Liver (tissue), 9 donors: ENCODE data around the gene MID1. TPM values are rescaled to one million over a fixed set of nuclear protein-coding genes. Genes with fewer than 3 reads are reported as not detected.

ENCODE experiments used
- DNase-seq: peaks from one replicate; pipeline ENCODE4 v3.0.0-alpha.2; 2017; ENCODE audit warnings: low spot score
- H3K27ac ChIP-seq, 2 donors: one replicate each; pipeline ENCODE4 v1.7.0; 2013; ENCODE audit warnings: inconsistent platforms in 2 of 2, low read length in 2 of 2, control low read depth in 1 of 2, low read depth in 1 of 2, mild to moderate bottlenecking in 1 of 2
- H3K27me3 ChIP-seq, 4 donors: one replicate each; pipeline versions ENCODE4 v1.6.1 to v1.7.0; 2013; ENCODE audit warnings: low read length in 3 of 4, inconsistent platforms in 1 of 4, mild to moderate bottlenecking in 1 of 4, moderate library complexity in 1 of 4; ENCODE audit not compliant: control insufficient read depth in 4 of 4, insufficient read depth in 4 of 4
- H3K36me3 ChIP-seq, 4 donors: one replicate each; pipeline versions ENCODE4 v1.6.1 to v1.7.0; 2013; ENCODE audit warnings: low read length in 3 of 4, mild to moderate bottlenecking in 3 of 4, low read depth in 1 of 4, moderate library complexity in 1 of 4; ENCODE audit not compliant: control insufficient read depth in 4 of 4, insufficient read depth in 3 of 4
- H3K4me1 ChIP-seq, 4 donors: one replicate each; pipeline versions ENCODE4 v1.6.1 to v1.7.0; 2013; ENCODE audit warnings: low read length in 3 of 4, mild to moderate bottlenecking in 3 of 4, moderate library complexity in 1 of 4; ENCODE audit not compliant: control insufficient read depth in 4 of 4, insufficient read depth in 4 of 4
- H3K4me3 ChIP-seq, 3 donors: one replicate each; pipeline versions ENCODE4 v1.6.1 to v1.7.0; 2013; ENCODE audit warnings: low read length in 3 of 3, control low read depth in 1 of 3, low read depth in 1 of 3, mild to moderate bottlenecking in 1 of 3
- H3K9ac ChIP-seq, 2 donors: one replicate each; pipeline ENCODE4 v1.7.0; 2013; ENCODE audit warnings: low read length in 2 of 2, mild to moderate bottlenecking in 2 of 2, moderate library complexity in 2 of 2, control low read depth in 1 of 2, low read depth in 1 of 2
- H3K9me3 ChIP-seq, 4 donors: one replicate each; pipeline versions ENCODE4 v1.6.1 to v1.7.0; 2013; ENCODE audit warnings: low read length in 3 of 4; ENCODE audit not compliant: control insufficient read depth in 4 of 4
- EGR1 ChIP-seq, 2 donors: IDR thresholded peaks; 2 replicates each; pipeline ENCODE4 v1.6.1; 2016 to 2018; ENCODE audit warnings: antibody characterized with exemption in 2 of 2, low read depth in 2 of 2
- FOXA1 ChIP-seq: IDR thresholded peaks from 2 replicates; pipeline ENCODE4 v1.6.1; 2016; ENCODE audit warnings: antibody characterized with exemption
- FOXA2 ChIP-seq: IDR thresholded peaks from 2 replicates; pipeline ENCODE4 v1.6.1; 2016; ENCODE audit warnings: antibody characterized with exemption
- GABPA ChIP-seq, 2 donors: IDR thresholded peaks in 1 of 2; conservative IDR thresholded peaks in 1 of 2; 2 replicates each; pipeline ENCODE4 v1.6.1; 2016; ENCODE audit warnings: antibody characterized with exemption in 2 of 2, mild to moderate bottlenecking in 1 of 2, moderate library complexity in 1 of 2
- HNF4A ChIP-seq, 2 donors: conservative IDR thresholded peaks; 2 replicates each; pipeline ENCODE4 v1.6.1; 2016; ENCODE audit warnings: antibody characterized with exemption in 2 of 2, mild to moderate bottlenecking in 2 of 2
- HNF4G ChIP-seq: IDR thresholded peaks from 2 replicates; pipeline ENCODE4 v1.6.1; 2016; ENCODE audit warnings: antibody characterized with exemption
- JUND ChIP-seq, 2 donors: IDR thresholded peaks; 2 replicates each; pipeline ENCODE4 v1.6.1; 2016; ENCODE audit warnings: antibody characterized with exemption in 2 of 2
- NR2F2 ChIP-seq: IDR thresholded peaks from 2 replicates; pipeline ENCODE4 v1.6.1; 2016; ENCODE audit warnings: antibody characterized with exemption
- RAD21 ChIP-seq, 2 donors: IDR thresholded peaks; 2 replicates each; pipeline ENCODE4 v1.6.1; 2016; ENCODE audit warnings: antibody characterized with exemption in 2 of 2, mild to moderate bottlenecking in 2 of 2
- RXRA ChIP-seq, 2 donors: IDR thresholded peaks; 2 replicates each; pipeline ENCODE4 v1.6.1; 2017 to 2018; ENCODE audit warnings: antibody characterized with exemption in 2 of 2, mild to moderate bottlenecking in 1 of 2
- SP1 ChIP-seq: IDR thresholded peaks from 2 replicates; pipeline ENCODE4 v1.6.1; 2018; ENCODE audit warnings: antibody characterized with exemption, mild to moderate bottlenecking
- TAF1 ChIP-seq: conservative IDR thresholded peaks from 2 replicates; pipeline ENCODE4 v1.6.1; 2016; ENCODE audit warnings: antibody characterized with exemption, mild to moderate bottlenecking
- YY1 ChIP-seq: IDR thresholded peaks from 2 replicates; pipeline ENCODE4 v1.6.1; 2016; ENCODE audit warnings: antibody characterized with exemption, mild to moderate bottlenecking
- WGBS: extraction: QIAGEN DNeasy Blood & Tissue Kit; methylation state at CpG from one replicate; pipeline ENCODE4 v1.1.7; 2013; 5-methylcytosine and 5-hydroxymethylcytosine counted together
- polyA plus RNA-seq, 2 donors: library from polyadenylated mRNA; stranded (reverse) in 1 of 2; unstranded in 1 of 2; fragments of 200-250 nt in 1 of 2; fragments of >200 nt in 1 of 2; fragmentation: Nextera tagmentation in 1 of 2; extraction: Ambion mirVana in 1 of 2; gene quantifications; one replicate each; pipeline versions ENCODE4 v1.2.1 to v1.2.3, GENCODE V29; 2013 to 2015
- total RNA-seq, 2 donors: library from RNA; depleted of rRNA; stranded (reverse); fragments of >200 nt; gene quantifications; one replicate each; pipeline ENCODE4 v1.2.3, GENCODE V29; 2014
- TF ChIP-seq, protein P1 (sequence below): IDR thresholded peaks from 2 replicates; pipeline ENCODE4 v1.6.1; 2016; ENCODE audit warnings: antibody characterized with exemption
- TF ChIP-seq, protein P2 (sequence below): IDR thresholded peaks from 2 replicates; pipeline ENCODE4 v1.6.1; 2016; ENCODE audit warnings: antibody characterized with exemption
- TF ChIP-seq, protein P3 (sequence below): fragments of 150-350 bp; IDR thresholded peaks from 2 replicates; pipeline ENCODE4 v1.5.1; 2017; ENCODE audit warnings: improper control_type of control experiment, low read depth, low read length; ENCODE audit not compliant: missing input control
- TF ChIP-seq, protein P4 (sequence below): IDR thresholded peaks from 2 replicates; pipeline ENCODE4 v1.6.1; 2016; ENCODE audit warnings: antibody characterized with exemption, mild to moderate bottlenecking
- TF ChIP-seq, protein P5 (sequence below): IDR thresholded peaks from 2 replicates; pipeline ENCODE4 v1.6.1; 2016; ENCODE audit warnings: antibody characterized with exemption
- donor health status: healthy.
- donor health status: healthy.
- donor health status: healthy.
- donor health status: healthy.
- donor health status: healthy.

MID1 gene
- total and polyA plus RNA-seq, 4 donors, result 1.8 to 7.9 (median 4.2) TPM

DNA sequence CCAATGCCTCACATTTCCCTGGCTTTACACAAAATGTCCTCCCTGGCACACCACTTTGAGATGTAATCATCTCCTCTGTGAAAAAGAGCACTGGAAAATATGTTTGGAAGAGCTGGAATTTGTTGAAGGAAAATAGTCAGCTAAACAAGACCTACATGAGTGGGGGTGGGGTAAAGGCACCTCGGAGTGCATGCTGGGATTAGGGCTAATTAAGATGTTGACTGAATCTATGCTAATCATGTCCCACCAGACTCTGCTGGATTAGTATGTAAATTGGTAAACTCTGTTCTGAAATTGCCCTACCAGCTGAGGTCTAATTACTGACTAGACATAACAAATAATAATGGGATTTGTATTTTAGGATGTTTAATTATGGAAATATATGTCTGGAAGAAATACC, 46.8 kb upstream of the MID1 start:
- 58% methylated on average over 1 of the region's 1 CpG for WGBS
- no peak overlapping the region for H3K9ac ChIP-seq
- no peaks in the 10 kb centered on the region for H3K27me3 ChIP-seq
- TF ChIP-seq HNF4G, result no peak
- TF ChIP-seq GABPA (IDR thresholded peaks at IDR 0.05 in 1 of 2, conservative IDR thresholded peaks at IDR 0.05 in 1 of 2), result no peak
- TF ChIP-seq HNF4A (conservative IDR thresholded peaks at IDR 0.05), result no peak
- TF ChIP-seq JUND (IDR thresholded peaks at IDR 0.05), result no peak
- TF ChIP-seq, protein P1, sequence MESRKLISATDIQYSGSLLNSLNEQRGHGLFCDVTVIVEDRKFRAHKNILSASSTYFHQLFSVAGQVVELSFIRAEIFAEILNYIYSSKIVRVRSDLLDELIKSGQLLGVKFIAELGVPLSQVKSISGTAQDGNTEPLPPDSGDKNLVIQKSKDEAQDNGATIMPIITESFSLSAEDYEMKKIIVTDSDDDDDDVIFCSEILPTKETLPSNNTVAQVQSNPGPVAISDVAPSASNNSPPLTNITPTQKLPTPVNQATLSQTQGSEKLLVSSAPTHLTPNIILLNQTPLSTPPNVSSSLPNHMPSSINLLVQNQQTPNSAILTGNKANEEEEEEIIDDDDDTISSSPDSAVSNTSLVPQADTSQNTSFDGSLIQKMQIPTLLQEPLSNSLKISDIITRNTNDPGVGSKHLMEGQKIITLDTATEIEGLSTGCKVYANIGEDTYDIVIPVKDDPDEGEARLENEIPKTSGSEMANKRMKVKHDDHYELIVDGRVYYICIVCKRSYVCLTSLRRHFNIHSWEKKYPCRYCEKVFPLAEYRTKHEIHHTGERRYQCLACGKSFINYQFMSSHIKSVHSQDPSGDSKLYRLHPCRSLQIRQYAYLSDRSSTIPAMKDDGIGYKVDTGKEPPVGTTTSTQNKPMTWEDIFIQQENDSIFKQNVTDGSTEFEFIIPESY, result no peak
- no peak for TF ChIP-seq NR2F2
- TF ChIP-seq, protein P2, sequence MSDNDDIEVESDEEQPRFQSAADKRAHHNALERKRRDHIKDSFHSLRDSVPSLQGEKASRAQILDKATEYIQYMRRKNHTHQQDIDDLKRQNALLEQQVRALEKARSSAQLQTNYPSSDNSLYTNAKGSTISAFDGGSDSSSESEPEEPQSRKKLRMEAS, result no peak
- TF ChIP-seq EGR1 (IDR thresholded peaks at IDR 0.05; ENCODE audit: low read depth in 2 of 2), result no peak
- TF ChIP-seq, protein P3, sequence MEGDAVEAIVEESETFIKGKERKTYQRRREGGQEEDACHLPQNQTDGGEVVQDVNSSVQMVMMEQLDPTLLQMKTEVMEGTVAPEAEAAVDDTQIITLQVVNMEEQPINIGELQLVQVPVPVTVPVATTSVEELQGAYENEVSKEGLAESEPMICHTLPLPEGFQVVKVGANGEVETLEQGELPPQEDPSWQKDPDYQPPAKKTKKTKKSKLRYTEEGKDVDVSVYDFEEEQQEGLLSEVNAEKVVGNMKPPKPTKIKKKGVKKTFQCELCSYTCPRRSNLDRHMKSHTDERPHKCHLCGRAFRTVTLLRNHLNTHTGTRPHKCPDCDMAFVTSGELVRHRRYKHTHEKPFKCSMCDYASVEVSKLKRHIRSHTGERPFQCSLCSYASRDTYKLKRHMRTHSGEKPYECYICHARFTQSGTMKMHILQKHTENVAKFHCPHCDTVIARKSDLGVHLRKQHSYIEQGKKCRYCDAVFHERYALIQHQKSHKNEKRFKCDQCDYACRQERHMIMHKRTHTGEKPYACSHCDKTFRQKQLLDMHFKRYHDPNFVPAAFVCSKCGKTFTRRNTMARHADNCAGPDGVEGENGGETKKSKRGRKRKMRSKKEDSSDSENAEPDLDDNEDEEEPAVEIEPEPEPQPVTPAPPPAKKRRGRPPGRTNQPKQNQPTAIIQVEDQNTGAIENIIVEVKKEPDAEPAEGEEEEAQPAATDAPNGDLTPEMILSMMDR, result no peak
- TF ChIP-seq FOXA2, result no peak
- TF ChIP-seq YY1, result no peak
- TF ChIP-seq, protein P4, sequence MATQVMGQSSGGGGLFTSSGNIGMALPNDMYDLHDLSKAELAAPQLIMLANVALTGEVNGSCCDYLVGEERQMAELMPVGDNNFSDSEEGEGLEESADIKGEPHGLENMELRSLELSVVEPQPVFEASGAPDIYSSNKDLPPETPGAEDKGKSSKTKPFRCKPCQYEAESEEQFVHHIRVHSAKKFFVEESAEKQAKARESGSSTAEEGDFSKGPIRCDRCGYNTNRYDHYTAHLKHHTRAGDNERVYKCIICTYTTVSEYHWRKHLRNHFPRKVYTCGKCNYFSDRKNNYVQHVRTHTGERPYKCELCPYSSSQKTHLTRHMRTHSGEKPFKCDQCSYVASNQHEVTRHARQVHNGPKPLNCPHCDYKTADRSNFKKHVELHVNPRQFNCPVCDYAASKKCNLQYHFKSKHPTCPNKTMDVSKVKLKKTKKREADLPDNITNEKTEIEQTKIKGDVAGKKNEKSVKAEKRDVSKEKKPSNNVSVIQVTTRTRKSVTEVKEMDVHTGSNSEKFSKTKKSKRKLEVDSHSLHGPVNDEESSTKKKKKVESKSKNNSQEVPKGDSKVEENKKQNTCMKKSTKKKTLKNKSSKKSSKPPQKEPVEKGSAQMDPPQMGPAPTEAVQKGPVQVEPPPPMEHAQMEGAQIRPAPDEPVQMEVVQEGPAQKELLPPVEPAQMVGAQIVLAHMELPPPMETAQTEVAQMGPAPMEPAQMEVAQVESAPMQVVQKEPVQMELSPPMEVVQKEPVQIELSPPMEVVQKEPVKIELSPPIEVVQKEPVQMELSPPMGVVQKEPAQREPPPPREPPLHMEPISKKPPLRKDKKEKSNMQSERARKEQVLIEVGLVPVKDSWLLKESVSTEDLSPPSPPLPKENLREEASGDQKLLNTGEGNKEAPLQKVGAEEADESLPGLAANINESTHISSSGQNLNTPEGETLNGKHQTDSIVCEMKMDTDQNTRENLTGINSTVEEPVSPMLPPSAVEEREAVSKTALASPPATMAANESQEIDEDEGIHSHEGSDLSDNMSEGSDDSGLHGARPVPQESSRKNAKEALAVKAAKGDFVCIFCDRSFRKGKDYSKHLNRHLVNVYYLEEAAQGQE, result no peak
- TF ChIP-seq RAD21 (IDR thresholded peaks at IDR 0.05), result no peak
- TF ChIP-seq FOXA1, result no peak
- no peak for TF ChIP-seq TAF1
- TF ChIP-seq RXRA (IDR thresholded peaks at IDR 0.05), result no peak
- TF ChIP-seq SP1, result no peak
- TF ChIP-seq, protein P5, sequence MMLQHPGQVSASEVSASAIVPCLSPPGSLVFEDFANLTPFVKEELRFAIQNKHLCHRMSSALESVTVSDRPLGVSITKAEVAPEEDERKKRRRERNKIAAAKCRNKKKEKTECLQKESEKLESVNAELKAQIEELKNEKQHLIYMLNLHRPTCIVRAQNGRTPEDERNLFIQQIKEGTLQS, result no peak
- H3K27ac ChIP-seq, result no peak overlapping the region
- H3K4me3 ChIP-seq, result no peak overlapping the region
- H3K36me3 ChIP-seq, result no peaks in the 10 kb centered on the region
- DNase-seq, result no peak
- H3K9me3 ChIP-seq, result no peaks in the 10 kb centered on the region
- H3K4me1 ChIP-seq, result no peaks in the 10 kb centered on the region
